ENCODE results near the gene SHOC2.

DNA sequence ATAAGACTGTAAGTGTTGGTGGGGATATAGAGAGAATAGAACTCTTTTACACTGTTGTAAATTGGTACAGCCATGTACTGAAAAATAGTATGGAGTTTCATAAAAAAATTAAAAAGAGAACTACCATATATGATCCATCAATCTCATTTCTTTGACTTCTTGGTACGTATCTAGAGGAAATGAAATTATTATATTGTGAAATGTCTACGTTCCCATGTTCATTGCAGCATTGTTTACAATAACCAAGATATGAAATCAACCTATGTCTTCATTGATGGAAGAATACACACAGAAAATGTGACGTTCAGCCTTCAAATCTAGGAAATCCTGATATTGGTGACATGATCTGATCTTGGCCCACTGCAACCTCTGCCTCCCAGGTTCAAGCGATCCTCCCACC lies 32.0 kb downstream of the SHOC2 start:
- TF ChIP-seq POLR2AphosphoS5 (IDR thresholded peaks at IDR 0.05; ENCODE audit: low read depth, low read length) (no peak), TAF1 (IDR thresholded peaks at IDR 0.05; ENCODE audit: borderline replicate concordance, insufficient read depth, low read length) (no peak), SIN3A (IDR thresholded peaks at IDR 0.05; ENCODE audit: borderline replicate concordance, insufficient read depth, low read length) (no peak)
- TF ChIP-seq, protein P1, sequence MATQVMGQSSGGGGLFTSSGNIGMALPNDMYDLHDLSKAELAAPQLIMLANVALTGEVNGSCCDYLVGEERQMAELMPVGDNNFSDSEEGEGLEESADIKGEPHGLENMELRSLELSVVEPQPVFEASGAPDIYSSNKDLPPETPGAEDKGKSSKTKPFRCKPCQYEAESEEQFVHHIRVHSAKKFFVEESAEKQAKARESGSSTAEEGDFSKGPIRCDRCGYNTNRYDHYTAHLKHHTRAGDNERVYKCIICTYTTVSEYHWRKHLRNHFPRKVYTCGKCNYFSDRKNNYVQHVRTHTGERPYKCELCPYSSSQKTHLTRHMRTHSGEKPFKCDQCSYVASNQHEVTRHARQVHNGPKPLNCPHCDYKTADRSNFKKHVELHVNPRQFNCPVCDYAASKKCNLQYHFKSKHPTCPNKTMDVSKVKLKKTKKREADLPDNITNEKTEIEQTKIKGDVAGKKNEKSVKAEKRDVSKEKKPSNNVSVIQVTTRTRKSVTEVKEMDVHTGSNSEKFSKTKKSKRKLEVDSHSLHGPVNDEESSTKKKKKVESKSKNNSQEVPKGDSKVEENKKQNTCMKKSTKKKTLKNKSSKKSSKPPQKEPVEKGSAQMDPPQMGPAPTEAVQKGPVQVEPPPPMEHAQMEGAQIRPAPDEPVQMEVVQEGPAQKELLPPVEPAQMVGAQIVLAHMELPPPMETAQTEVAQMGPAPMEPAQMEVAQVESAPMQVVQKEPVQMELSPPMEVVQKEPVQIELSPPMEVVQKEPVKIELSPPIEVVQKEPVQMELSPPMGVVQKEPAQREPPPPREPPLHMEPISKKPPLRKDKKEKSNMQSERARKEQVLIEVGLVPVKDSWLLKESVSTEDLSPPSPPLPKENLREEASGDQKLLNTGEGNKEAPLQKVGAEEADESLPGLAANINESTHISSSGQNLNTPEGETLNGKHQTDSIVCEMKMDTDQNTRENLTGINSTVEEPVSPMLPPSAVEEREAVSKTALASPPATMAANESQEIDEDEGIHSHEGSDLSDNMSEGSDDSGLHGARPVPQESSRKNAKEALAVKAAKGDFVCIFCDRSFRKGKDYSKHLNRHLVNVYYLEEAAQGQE (IDR thresholded peaks at IDR 0.05; ENCODE audit: insufficient read depth in 1 of 2, low read depth in 2 of 2, low read length in 2 of 2): no peak
